HCT116 (cell line): ENCODE data around the gene FGF14. TPM values are rescaled to one million over a fixed set of nuclear protein-coding genes. Genes with fewer than 3 reads are reported as not detected.

Experiments
- ATAC-seq: fragments of 200-7000 bp; cut with Tn5 transposase; 2 replicates; pipeline ENCODE4 v1.9.1; 2020; ENCODE audit warnings: mild to moderate bottlenecking, moderate library complexity
- BruUV-seq: library from RNA; stranded (reverse); fragments of 400-500 nt; replicated peaks from 2 replicates; lab custom pipeline; 2021; lab: Mats Ljungman, UMichigan
- CTCF ChIA-PET: fragments of 300-600 bp; sonication (Branson Sonifier 250); formaldehyde crosslinking; loops from one replicate; lab custom pipeline; 2021; ENCODE audit warnings: antibody characterized with exemption; lab: Charles Lee
- POLR2A ChIA-PET: fragments of 300-600, 350-600 bp; sonication (Branson Sonifier 250); formaldehyde crosslinking; loops from one replicate; lab custom pipeline; 2021; ENCODE audit warnings: antibody characterized with exemption; lab: Charles Lee
- RAD21 ChIA-PET, 2 experiments: fragments of 300-600 bp; sonication (Branson Sonifier 250); formaldehyde crosslinking; loops; one replicate each; lab custom pipeline; 2023; ENCODE audit warnings: low total read pairs in 2 of 2; ENCODE audit not compliant: uncharacterized antibody in 2 of 2, unreplicated experiment in 2 of 2, low non-redundant PET in 1 of 2; lab: Charles Lee
- DNase-seq: peaks from one replicate; pipeline ENCODE4 v3.0.0-alpha.2; 2010; ENCODE audit warnings: low read depth, low spot score
- H2AFZ ChIP-seq: fragments of 200-600 bp; shearing (Covaris generic), sonication (generic); 2 replicates; pipeline ENCODE4 v1.6.1; 2017; ENCODE audit warnings: low read depth, mixed run types, mixed read lengths, antibody characterized with exemption, low read length; ENCODE audit not compliant: poor library complexity, severe bottlenecking
- H3K27ac ChIP-seq: 2 replicates; pipeline ENCODE4 v1.5.1; 2012; ENCODE audit warnings: low read depth, low read length
- H3K27me3 ChIP-seq: fragments of 200-600 bp; sonication (generic); 2 replicates; pipeline ENCODE4 v1.6.1; 2016; ENCODE audit warnings: mixed run types, low read length, mixed read lengths; ENCODE audit not compliant: insufficient read depth
- H3K36me3 ChIP-seq, 2 experiments: fragments of 200-500 bp in 1 of 2; fragments of 200-600 bp in 1 of 2; sonication (Bioruptor generic) in 1 of 2; sonication (generic) in 1 of 2; 2 replicates each; pipeline versions ENCODE4 v1.5.1 to v1.6.1; 2014 to 2016; ENCODE audit warnings: low read length in 2 of 2, inconsistent platforms in 1 of 2, mixed read lengths in 1 of 2, mixed run types in 1 of 2; ENCODE audit not compliant: insufficient read depth in 2 of 2, control insufficient read depth in 1 of 2
- H3K4me1 ChIP-seq, 2 experiments: fragments of 200-600 bp in 1 of 2; sonication (generic) in 1 of 2; 2 replicates each; pipeline versions ENCODE4 v1.5.1 to v1.6.1; 2012 to 2017; ENCODE audit warnings: low read length in 2 of 2, inconsistent platforms in 1 of 2, mild to moderate bottlenecking in 1 of 2, mixed read lengths in 1 of 2, mixed run types in 1 of 2, moderate library complexity in 1 of 2; ENCODE audit not compliant: insufficient read depth in 2 of 2, control insufficient read depth in 1 of 2
- H3K4me2 ChIP-seq: fragments of 200-600 bp; sonication (generic); 2 replicates; pipeline ENCODE4 v1.6.1; 2017; ENCODE audit warnings: mixed run types, low read length, mixed read lengths
- H3K4me3 ChIP-seq, 2 experiments: fragments of 200-600 bp in 1 of 2; sonication (generic) in 1 of 2; replicated peaks in 1 of 2; 2 replicates each; pipeline ENCODE4 v1.5.1; 2011 to 2016; ENCODE audit warnings: low read length in 2 of 2, control low read depth in 1 of 2, low read depth in 1 of 2, mild to moderate bottlenecking in 1 of 2, mixed read lengths in 1 of 2, mixed run types in 1 of 2
- H3K79me2 ChIP-seq: fragments of 200-600 bp; sonication (generic); 2 replicates; pipeline ENCODE4 v1.6.1; 2017; ENCODE audit warnings: mild to moderate bottlenecking, mixed run types, low read length, moderate library complexity, mixed read lengths; ENCODE audit not compliant: insufficient read depth
- H3K9ac ChIP-seq: fragments of 200-600 bp; sonication (generic); 2 replicates; pipeline ENCODE4 v1.6.1; 2016; ENCODE audit warnings: low read length, mixed read lengths
- H3K9me2 ChIP-seq: fragments of 200-600 bp; sonication (generic), shearing (Covaris generic); 2 replicates; pipeline ENCODE4 v1.6.1; 2017; ENCODE audit warnings: mixed run types, mild to moderate bottlenecking, moderate library complexity; ENCODE audit not compliant: insufficient read depth
- H3K9me3 ChIP-seq, 2 experiments: fragments of 200-500 bp in 1 of 2; fragments of 200-600 bp in 1 of 2; sonication (Bioruptor generic) in 1 of 2; sonication (generic) in 1 of 2; 2 replicates each; pipeline ENCODE4 v1.6.1; 2014 to 2017; ENCODE audit warnings: low read length in 2 of 2, mixed read lengths in 2 of 2, inconsistent platforms in 1 of 2, low read depth in 1 of 2, mild to moderate bottlenecking in 1 of 2, mixed run types in 1 of 2, moderate library complexity in 1 of 2; ENCODE audit not compliant: control insufficient read depth in 1 of 2, insufficient read depth in 1 of 2
- H4K20me1 ChIP-seq: fragments of 200-600 bp; sonication (generic), shearing (Covaris generic); 2 replicates; pipeline ENCODE4 v1.6.1; 2017; ENCODE audit warnings: mixed run types, mild to moderate bottlenecking, moderate library complexity; ENCODE audit not compliant: insufficient read depth
- CBX3 ChIP-seq: IDR thresholded peaks from 2 replicates; pipeline ENCODE4 v1.6.1; 2012; ENCODE audit warnings: low read depth
- CEBPB ChIP-seq: IDR thresholded peaks from 2 replicates; pipeline ENCODE4 v1.6.1; 2012; ENCODE audit warnings: low read depth
- EGR1 ChIP-seq: IDR thresholded peaks from 2 replicates; pipeline ENCODE4 v1.6.1; 2012; ENCODE audit warnings: low read depth
- EZH2 ChIP-seq: fragments of 200-600 bp; sonication (generic); IDR thresholded peaks from 2 replicates; pipeline ENCODE4 v1.6.1; 2017; ENCODE audit warnings: antibody characterized with exemption, mixed run types
- JUND ChIP-seq: IDR thresholded peaks from 2 replicates; pipeline ENCODE4 v1.6.1; 2012
- POLR2A ChIP-seq: IDR thresholded peaks from 2 replicates; pipeline ENCODE4 v1.7.0; 2011; ENCODE audit warnings: borderline replicate concordance; ENCODE audit not compliant: insufficient read depth, insufficient read length; ENCODE audit errors: extremely low read depth
- SIN3A ChIP-seq: IDR thresholded peaks from 2 replicates; pipeline ENCODE4 v1.6.1; 2012; ENCODE audit warnings: low read depth
- SP1 ChIP-seq: IDR thresholded peaks from 2 replicates; pipeline ENCODE4 v1.6.1; 2012; ENCODE audit warnings: low read depth
- SRF ChIP-seq: IDR thresholded peaks from 2 replicates; pipeline ENCODE4 v1.6.1; 2012; ENCODE audit warnings: low read depth
- YY1 ChIP-seq: IDR thresholded peaks from 2 replicates; pipeline ENCODE4 v1.6.1; 2011; ENCODE audit warnings: low read length, low read depth, moderate library complexity, mild to moderate bottlenecking; ENCODE audit not compliant: insufficient replicate concordance; ENCODE audit errors: extremely low read depth
- ZFX ChIP-seq: fragments of 450-650 bp; IDR thresholded peaks from 2 replicates; pipeline ENCODE4 v1.6.1; 2017
- intact Hi-C: fragments of 100-400 bp; cut with micrococcal nuclease; formaldehyde crosslinking; loops from 2 replicates; pipeline ENCODE4 v1.10.0; 2022
- total RNA-seq: library from RNA; stranded (reverse); gene quantifications from one replicate; pipeline ENCODE4 v1.2.1, GENCODE V29; 2021; ENCODE audit not compliant: unreplicated experiment
- TF ChIP-seq, protein P1 (sequence below): IDR thresholded peaks from 2 replicates; pipeline ENCODE4 v1.6.1; 2012

The FGF14 gene
- total RNA-seq, 1 experiment from 2014 or later: not detected

DNA sequence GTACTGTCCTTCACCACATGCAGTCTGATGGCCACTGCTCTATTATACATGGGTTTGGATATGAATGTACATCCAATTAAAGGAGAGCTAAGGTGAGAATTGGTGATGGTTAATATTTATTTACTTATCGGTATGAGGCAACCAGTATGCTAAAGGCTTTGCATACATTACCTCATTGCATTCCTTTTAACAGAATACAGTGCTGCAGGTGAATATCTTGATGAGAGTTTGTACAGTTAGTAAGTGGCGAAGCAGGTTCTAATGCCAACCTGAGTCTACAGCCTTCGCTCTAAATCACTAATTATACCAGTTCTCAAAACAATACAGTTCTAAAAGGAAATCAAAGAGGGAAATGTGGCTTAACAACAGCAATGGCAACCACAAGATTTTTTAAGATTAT, 665.3 kb downstream of the FGF14 start:
- H3K9ac ChIP-seq: no peak overlapping the region
- no peak overlapping the region for H3K27ac ChIP-seq
- intact Hi-C loops: no loop called here
- no peaks in the 10 kb centered on the region for H3K4me1 ChIP-seq
- no peak for ATAC-seq
- no peak overlapping the region for H3K4me2 ChIP-seq
- H3K27me3 ChIP-seq: no peaks in the 10 kb centered on the region
- no peaks in the 10 kb centered on the region for H3K36me3 ChIP-seq
- no peaks in the 10 kb centered on the region for H3K79me2 ChIP-seq
- ChIA-PET POLR2A (no interaction called here), CTCF (no interaction called here), RAD21 (no interaction called here)
- DNase-seq: no peak
- no peaks in the 10 kb centered on the region for H3K9me2 ChIP-seq
- TF ChIP-seq SRF: no peak
- TF ChIP-seq CBX3: no peak
- no peak for TF ChIP-seq EGR1
- no peak for TF ChIP-seq CEBPB
- TF ChIP-seq SP1: no peak
- TF ChIP-seq EZH2: no peak
- TF ChIP-seq POLR2A: no peak
- no peak for TF ChIP-seq JUND
- no peak for TF ChIP-seq SIN3A
- no peak overlapping the region for H3K4me3 ChIP-seq
- no peak overlapping the region for H2AFZ ChIP-seq
- BruUV-seq: no TSS peak
- H4K20me1 ChIP-seq: no peaks in the 10 kb centered on the region
- peaks cover 0 to 6% of the 10 kb centered on the region in 2 experiments; a peak in 1 of 4 replicates for H3K9me3 ChIP-seq

DNA sequence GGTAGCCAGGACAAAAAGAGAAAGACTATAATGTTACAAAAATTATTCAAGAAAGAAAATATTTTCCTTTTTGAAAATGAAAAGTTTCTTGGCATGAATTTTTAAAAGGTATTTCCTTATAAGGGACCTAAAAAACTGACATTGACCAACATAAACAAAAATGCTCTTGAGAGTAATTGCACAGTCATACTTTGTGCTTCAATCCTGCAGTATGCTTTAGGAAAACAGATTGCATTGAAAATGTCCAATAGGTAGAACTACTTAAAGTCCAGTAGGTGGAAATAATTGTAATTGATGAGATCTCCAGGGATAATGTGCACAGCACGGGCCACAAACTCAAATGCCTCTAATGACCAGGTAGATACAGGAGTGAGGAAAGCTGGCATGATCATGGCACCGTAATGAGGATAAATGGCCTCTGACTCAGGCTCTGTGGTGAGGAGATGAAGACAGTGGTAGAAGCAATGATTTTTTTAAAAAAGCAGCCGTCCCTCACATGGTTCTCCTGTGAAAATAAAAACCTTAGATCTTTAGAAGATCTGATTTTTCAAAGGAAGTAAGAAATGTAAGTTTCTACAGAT, 671.3 kb downstream of the FGF14 start:
- BruUV-seq: no TSS peak
- Histone ChIP-seq H4K20me1 (no peaks in the 10 kb centered on the region), H3K27ac (no peak overlapping the region), H3K9ac (no peak overlapping the region), H3K4me2 (no peak overlapping the region), H2AFZ (no peak overlapping the region), H3K4me1 (no peaks in the 10 kb centered on the region), H3K79me2 (no peaks in the 10 kb centered on the region), H3K36me3 (no peaks in the 10 kb centered on the region), H3K9me2 (no peaks in the 10 kb centered on the region), H3K9me3 (peaks cover 0 to 7% of the 10 kb centered on the region in 2 experiments; a peak in 1 of 4 replicates), H3K4me3 (no peak overlapping the region), H3K27me3 (no peaks in the 10 kb centered on the region)
- ChIA-PET POLR2A (no interaction called here), CTCF (no interaction called here), RAD21 (no interaction called here)
- ATAC-seq: no peak
- TF ChIP-seq CEBPB: no peak
- no peak for TF ChIP-seq YY1
- TF ChIP-seq ZFX: no peak
- TF ChIP-seq EZH2: no peak
- TF ChIP-seq, protein P1, sequence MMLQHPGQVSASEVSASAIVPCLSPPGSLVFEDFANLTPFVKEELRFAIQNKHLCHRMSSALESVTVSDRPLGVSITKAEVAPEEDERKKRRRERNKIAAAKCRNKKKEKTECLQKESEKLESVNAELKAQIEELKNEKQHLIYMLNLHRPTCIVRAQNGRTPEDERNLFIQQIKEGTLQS: no peak
- no peak for TF ChIP-seq SRF
- TF ChIP-seq SP1: no peak
- intact Hi-C loops: no loop called here
- DNase-seq: no peak
